ENCODE results near the gene MAPK10.

DNA sequence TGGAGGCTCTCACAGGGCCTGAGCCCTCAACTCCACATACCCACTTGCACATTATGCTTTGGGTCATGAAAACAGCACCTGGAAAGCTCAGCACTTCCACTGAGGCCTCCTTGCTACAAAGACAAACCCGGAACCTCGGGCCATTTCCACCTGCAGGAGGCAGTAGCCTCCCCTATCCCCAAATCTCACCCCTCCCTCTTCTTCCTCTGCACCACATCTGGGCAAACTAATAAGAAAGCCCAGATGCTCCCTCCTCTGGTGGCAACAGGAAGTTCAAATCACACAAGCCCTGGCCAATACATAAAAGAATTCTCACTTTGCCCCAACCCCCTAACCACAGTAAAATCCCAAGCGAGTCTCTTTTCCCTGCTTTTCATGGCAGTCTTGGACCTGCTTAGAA lies 136.4 kb downstream of the MAPK10 start:
- TF ChIP-seq, protein P1, sequence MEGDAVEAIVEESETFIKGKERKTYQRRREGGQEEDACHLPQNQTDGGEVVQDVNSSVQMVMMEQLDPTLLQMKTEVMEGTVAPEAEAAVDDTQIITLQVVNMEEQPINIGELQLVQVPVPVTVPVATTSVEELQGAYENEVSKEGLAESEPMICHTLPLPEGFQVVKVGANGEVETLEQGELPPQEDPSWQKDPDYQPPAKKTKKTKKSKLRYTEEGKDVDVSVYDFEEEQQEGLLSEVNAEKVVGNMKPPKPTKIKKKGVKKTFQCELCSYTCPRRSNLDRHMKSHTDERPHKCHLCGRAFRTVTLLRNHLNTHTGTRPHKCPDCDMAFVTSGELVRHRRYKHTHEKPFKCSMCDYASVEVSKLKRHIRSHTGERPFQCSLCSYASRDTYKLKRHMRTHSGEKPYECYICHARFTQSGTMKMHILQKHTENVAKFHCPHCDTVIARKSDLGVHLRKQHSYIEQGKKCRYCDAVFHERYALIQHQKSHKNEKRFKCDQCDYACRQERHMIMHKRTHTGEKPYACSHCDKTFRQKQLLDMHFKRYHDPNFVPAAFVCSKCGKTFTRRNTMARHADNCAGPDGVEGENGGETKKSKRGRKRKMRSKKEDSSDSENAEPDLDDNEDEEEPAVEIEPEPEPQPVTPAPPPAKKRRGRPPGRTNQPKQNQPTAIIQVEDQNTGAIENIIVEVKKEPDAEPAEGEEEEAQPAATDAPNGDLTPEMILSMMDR (IDR thresholded peaks at IDR 0.05), result no peak
- no peak for TF ChIP-seq POLR2AphosphoS5 (IDR thresholded peaks at IDR 0.05; ENCODE audit: insufficient read depth in 1 of 2, low read depth in 1 of 2)
